Measurements from ENCODE around the gene HDAC4.
"Not testable (repeated sequence)": the region's sequence is repeated elsewhere in the genome, so short reads cannot be mapped to it uniquely, and the experiment has no call there.

The HDAC4 gene

DNA sequence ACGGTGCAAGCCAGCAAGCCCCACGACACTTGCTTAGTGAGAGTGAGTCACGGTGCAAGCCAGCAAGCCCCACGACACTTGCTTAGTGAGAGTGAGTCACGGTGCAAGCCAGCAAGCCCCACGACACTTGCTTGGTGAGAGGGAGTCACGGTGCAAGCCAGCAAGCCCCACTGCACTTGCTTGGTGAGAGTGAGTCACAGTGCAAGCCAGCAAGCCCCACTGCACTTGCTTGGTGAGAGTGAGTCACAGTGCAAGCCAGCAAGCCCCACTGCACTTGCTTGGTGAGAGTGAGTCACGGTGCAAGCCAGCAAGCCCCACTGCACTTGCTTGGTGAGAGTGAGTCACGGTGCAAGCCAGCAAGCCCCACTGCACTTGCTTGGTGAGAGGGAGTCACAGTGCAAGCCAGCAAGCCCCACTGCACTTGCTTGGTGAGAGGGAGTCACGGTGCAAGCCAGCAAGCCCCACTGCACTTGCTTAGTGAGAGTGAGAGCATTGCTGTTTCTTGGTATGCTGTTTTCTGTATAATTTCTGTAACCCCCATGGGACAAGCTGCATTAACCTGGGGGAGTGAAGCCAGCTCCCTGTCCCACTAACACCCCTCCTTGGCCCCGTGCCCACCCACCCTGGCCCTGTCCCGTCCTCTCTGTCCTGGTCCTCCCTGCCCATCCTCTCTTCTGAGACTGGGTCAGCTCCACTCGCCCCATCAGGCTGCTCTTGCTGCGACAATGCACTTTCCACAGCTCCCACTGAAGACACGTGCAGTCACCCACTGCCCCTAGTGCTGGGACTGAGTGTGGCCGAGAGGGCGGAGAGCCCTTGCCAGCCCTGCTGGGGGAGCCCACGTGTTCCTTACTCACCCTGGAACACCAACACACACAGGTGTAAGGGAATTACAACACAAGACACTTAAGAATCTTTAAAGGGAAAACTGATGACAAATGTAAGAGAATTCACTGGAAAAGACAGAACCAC, 331.2 kb downstream of the HDAC4 start:
- DNase-seq: not testable (repeated sequence)

- no peak for DNase-seq
These were observed 332.4 kb downstream of the HDAC4 start for GRCh38 chr2:239068411-239068810.

- DNase-seq: no peak
These were observed 333.5 kb downstream of the HDAC4 start for GRCh38 chr2:239067196-239067865.

- no peak for DNase-seq
These were observed 334.2 kb downstream of the HDAC4 start for GRCh38 chr2:239066597-239066996.

- no peak for DNase-seq
These were observed 334.9 kb downstream of the HDAC4 start for GRCh38 chr2:239065962-239066361.

- DNase-seq: no peak
These were observed 335.3 kb downstream of the HDAC4 start for GRCh38 chr2:239065537-239065936.

- no peak for DNase-seq
These were observed 335.9 kb downstream of the HDAC4 start for GRCh38 chr2:239064891-239065290.

DNA sequence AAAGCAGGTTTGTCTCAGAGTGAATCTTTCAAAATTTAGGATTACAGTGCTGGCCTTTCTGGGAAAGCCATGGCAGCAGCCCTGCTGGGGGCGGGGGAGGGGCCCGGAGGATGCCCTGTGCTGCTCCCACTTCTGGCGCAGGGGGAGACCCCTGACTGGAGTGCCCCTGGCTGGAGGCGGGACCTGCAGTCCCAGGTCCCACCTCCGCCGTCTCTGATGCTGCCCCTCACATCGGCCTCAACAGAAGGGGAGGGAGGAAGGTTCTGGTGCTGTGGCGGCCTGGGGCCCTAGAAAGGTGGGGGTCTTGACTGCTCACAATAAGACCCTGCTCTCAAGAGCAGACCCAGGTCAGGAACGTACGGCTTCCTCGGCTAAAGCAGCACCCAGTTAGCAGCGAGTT, 336.6 kb downstream of the HDAC4 start:
- DNase-seq: no peak

- no peak for DNase-seq
These were observed 338.1 kb downstream of the HDAC4 start for GRCh38 chr2:239062743-239063142.

- no peak for DNase-seq
These were observed 338.8 kb downstream of the HDAC4 start for GRCh38 chr2:239061824-239062570.

DNA sequence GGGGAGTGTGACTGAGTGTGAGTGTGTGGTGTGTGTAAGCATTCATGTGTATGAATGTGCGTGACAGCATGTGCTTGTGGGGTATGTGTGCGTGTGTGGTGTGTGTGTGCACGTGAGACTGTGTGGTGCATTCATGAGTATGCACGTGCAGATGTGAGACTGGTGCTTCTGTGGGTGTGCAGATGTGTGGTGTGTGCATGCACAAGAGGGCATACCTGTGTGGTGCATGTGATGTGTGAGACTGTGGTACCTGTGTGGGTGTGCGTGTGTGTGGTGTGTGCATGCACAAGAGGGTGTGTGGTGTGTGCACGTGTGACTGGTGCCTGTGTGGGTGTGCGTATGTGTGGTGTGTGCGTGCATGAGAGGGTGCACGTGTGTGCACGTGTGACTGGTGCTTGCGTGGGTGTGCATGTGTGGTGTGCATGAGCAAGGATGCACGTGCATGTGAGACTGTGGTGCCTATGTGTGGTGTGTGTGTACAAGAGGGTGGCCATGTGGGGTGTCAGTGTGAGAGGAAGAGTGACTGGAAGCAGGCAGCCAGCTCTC, 339.6 kb downstream of the HDAC4 start:
- DNase-seq: no peak

DNA sequence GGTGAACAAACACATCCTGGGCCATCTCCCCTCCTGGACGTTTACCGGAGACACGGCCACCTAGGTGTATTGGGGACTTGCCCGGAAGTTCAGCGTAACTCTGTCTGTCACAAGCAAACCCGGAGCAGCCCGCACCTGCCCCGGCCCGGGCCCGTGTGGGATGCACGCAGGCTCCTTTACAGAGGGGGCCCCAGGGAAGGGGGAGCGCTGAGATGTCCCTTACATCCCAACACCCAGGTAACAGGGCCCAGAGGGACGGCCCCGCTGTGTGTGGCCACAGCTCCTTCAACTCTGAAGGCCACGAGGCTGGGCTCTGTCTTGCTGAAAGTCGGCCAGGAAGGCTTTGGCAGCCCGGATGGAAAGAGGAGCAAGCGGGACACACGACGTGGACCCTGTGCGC, 340.1 kb downstream of the HDAC4 start:
- DNase-seq: no peak

DNA sequence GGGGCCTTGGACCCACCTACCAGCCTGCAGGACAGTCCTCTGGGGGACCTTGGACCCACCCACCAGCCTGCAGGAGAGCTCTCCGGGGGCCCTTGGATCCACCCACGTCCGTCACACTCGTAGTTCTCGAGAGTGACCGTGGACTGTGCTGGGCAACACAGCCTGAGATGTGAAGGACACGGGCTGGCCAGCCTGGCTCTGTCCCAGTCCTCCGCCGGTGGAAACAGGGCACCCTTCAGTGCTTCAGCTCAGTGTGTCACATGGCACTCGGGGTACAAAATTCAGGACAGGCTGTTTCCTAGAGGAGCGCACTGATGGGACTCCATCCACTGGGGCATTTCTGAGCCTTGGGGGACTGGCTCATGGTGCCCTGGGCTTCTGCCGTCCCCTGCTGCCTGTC, 341.0 kb downstream of the HDAC4 start:
- no peak for DNase-seq

DNA sequence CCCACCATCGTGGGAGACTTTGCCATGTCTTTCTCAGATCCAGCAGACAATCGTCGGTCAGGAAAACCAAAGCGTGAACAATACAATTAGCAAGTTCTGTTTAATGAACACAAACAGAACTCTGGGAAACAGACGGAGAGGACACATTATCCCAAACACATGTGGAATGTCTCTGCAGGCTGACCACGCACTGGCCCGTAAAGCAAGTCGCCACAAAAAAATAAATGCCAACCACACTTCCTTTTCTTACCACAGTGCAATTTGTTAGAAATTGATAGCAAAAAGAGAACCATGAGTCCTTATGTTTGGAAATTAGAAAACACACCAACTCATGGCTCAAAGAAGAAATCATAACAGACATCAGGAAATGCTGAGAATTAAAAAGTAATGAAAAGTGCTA, 342.1 kb downstream of the HDAC4 start:
- no peak for DNase-seq

DNA sequence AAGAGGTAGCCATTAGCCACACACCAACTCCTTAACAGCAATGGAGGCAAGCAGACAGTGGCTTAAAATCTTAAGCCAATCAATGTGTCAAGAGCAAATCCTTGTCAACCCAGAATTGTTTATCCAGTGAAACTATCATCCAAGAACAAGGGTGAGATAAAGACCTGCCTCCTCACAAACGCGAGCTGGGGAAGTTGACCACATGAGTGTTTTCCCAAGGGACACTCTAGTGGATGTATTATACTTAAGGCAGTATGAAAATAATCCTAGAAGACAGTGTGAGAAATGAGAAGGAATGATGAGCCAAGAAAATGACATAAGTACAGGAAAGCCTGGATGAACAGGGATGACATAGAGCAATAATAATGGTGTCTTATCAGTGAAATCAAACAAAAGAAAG, 343.3 kb downstream of the HDAC4 start:
- DNase-seq: no peak

DNA sequence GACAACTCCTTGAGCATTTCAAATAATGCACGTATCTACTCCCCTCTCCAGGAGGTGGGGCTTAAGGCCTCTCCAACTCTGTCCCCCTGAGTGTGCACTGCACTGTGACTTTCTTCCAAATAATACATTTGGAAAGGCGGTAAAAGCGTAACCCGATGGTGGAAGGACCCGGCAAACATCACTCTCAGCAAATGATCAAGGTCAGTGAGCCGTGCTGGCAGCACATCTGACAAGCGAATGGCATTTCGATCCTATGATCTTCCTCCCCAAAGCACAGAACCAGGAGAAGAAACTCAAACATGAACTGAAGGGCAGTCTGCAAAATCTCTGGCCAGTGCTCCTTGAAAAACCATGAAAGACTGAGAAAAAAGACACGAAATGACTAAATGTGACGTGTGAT, 344.2 kb downstream of the HDAC4 start:
- DNase-seq: no peak

DNA sequence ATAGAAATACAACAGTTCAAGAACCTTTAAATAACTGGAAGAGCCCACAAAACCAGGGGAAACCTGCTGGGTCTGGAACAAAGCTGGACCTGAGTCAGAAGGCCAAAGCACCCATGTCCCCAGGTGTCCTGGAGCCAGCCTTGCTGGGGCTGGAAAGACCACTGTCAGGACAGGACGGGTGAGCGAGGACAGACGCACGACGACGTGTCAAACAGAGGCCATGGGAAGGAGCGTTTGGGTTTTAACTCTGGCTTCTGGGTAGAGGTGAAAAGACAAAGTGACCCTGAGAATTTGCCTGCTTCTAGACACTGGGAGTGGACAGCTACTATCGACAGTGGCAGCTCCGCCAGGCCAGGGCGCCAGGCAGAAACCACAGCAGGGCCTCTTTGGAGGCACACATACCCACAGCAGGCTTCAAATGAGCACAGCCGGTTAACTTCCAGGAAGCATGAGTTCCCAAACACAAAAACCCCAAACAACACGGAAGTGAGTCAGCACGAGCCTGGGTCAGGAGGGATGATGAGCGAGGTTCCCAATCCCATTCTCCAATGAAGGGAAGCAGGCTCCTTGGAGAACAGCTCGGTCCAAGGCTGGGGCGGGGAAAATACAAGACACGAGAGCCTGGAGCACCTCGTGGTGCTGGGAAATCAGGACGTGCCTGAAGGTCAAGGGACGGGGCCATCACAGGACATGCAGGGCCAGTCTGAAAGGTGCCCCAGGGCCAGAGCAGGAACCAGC, 344.9 kb downstream of the HDAC4 start:
- DNase-seq: no peak

GRCh38 chr2:239054921-239055320, 345.9 kb downstream of the HDAC4 start:
- no peak for DNase-seq

DNA sequence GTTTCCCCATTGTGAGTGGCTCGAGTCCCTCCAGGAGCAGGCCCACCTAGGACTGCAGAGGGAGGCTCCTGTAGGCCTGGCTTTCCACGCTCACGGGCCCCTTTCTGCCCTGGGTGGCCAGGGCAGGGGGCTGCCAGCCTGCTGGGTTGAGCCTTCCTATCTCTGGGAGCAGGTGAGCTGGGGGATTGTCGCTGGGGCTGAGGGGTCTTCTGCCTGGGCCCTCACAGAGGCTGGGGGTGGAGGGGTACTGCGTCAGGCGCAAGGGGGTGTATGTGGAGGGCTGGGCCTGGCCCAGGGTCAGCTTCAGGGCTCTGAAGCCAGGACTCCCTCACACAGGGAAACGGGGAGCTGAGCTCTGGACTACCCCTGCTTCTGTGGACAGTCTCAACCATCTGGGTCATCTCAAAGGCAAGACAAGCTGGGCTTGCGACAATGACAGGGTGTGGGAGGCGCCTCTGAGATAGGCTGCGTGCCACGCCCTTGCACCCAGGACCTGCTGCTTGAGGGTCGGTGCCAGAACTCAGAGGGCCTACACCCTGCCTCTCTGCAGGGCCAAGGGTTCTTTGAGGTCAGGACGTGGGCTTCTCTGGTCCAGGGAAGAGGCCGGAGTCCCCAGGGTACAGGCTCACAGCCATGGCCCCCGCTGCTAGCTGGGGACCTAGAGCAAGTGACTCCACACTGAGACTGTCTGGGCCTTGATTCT, 346.9 kb downstream of the HDAC4 start:
- no peak for DNase-seq

- no peak for DNase-seq
These were observed 347.8 kb downstream of the HDAC4 start for GRCh38 chr2:239052798-239053665.
